ENCODE results near the gene SLC35B1. TPM values are rescaled to one million over a fixed set of nuclear protein-coding genes. Genes with fewer than 3 reads are reported as not detected.

SLC35B1 gene
- total RNA-seq, 1 experiment from 2014 or later, result 73.7 TPM

- no peak for DNase-seq (ENCODE audit: low spot score)
Observed at GRCh38 chr17:49700960-49701359, 6.8 kb downstream of the SLC35B1 start.

- no peak for DNase-seq (ENCODE audit: low spot score)
Observed at GRCh38 chr17:49699966-49700575, 7.7 kb downstream of the SLC35B1 start.

GRCh38 chr17:49698005-49698404, 9.8 kb downstream of the SLC35B1 start:
- DNase-seq (ENCODE audit: low spot score), result no peak

GRCh38 chr17:49696233-49696761, 11.5 kb downstream of the SLC35B1 start:
- no peak for DNase-seq (ENCODE audit: low spot score)

- no peak for DNase-seq (ENCODE audit: low spot score)
Observed at GRCh38 chr17:49695698-49696232, 12.0 kb downstream of the SLC35B1 start.

GRCh38 chr17:49694847-49695697, 12.7 kb downstream of the SLC35B1 start:
- DNase-seq (ENCODE audit: low spot score), result peak; percentile 55

- no peak for DNase-seq (ENCODE audit: low spot score)
Observed at GRCh38 chr17:49692751-49693150, 15.0 kb downstream of the SLC35B1 start.

GRCh38 chr17:49691677-49692191, 16.0 kb downstream of the SLC35B1 start:
- DNase-seq (ENCODE audit: low spot score), result no peak

- DNase-seq (ENCODE audit: low spot score), result no peak
Observed at GRCh38 chr17:49691086-49691676, 16.6 kb downstream of the SLC35B1 start.

- DNase-seq (ENCODE audit: low spot score), result no peak
Observed at GRCh38 chr17:49690256-49690655, 17.5 kb downstream of the SLC35B1 start.

GRCh38 chr17:49688848-49689247, 18.9 kb downstream of the SLC35B1 start:
- DNase-seq (ENCODE audit: low spot score), result no peak

- peak; percentile 20 for DNase-seq (ENCODE audit: low spot score)
Observed at GRCh38 chr17:49687878-49688491, 19.8 kb downstream of the SLC35B1 start.

- no peak for DNase-seq (ENCODE audit: low spot score)
Observed at GRCh38 chr17:49681106-49681979, 26.4 kb downstream of the SLC35B1 start.

- DNase-seq (ENCODE audit: low spot score), result no peak
Observed at GRCh38 chr17:49680314-49680713, 27.4 kb downstream of the SLC35B1 start.

- peak; percentile 97 for DNase-seq (ENCODE audit: low spot score)
Observed at GRCh38 chr17:49677933-49678847, 29.6 kb downstream of the SLC35B1 start, which contains the start of gene SPOP. Gene SPOP (minus strand): TSS chr17:49678097. CDS start chr17:49622810, 55,287 bp downstream.

- peak; percentile 92 for DNase-seq (ENCODE audit: low spot score)
Observed at GRCh38 chr17:49677134-49677932, 30.4 kb downstream of the SLC35B1 start.

- DNase-seq (ENCODE audit: low spot score), result no peak
Observed at GRCh38 chr17:49676276-49676868, 31.4 kb downstream of the SLC35B1 start.

- no peak for DNase-seq (ENCODE audit: low spot score)
Observed at GRCh38 chr17:49674507-49674906, 33.3 kb downstream of the SLC35B1 start.

Measured in HT-29 (cell line).